ENCODE measurements around the gene MRPL32.

Gene MRPL32

DNA sequence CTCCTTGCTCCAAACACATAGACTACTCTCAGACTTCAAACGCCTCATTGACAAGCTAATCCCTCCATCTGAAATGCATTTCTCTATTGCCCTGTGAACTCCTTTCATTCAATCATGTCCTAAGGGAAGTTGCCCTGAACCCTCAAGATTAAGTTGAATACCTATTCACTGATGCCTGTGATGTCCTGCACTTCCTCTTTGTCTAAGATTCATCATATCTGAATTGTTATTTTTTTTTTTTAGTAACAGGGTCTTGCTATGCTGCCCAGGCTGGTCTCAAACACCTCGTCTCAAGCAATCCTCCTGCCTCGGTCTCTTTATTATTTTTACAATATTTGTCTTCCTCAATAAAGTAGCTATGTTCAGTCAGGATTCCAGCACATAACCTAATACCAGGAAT lies 3.4 kb upstream of the MRPL32 start:
- no peak for DNase-seq

- no peak for DNase-seq
Observed at GRCh38 chr7:42929449-42929848, 2.7 kb upstream of the MRPL32 start.

- DNase-seq = no peak
Observed at GRCh38 chr7:42930889-42931288, 1.3 kb upstream of the MRPL32 start.

DNA sequence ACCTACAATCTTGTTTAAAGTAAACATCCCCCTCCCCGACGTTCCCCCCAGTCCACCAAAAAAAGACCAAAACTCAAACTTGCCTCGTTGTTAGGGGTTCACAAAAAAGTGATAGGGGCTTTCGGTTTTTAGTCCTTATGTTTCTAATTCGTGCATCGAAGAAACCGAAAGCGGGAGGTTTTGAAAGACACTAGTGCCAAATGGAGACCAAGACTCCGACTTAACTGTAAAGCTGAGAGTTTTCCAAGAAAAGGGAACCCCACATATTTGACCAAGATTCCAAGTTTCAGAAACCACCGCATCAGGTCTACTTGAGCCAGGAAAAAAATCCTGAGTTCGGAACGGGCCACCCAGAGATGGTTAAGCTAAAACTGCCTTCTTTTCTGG lies 736 bp upstream of the MRPL32 start:
- DNase-seq = no peak

- no peak for DNase-seq
Observed at GRCh38 chr7:42932811-42933591, 825 bp downstream of the MRPL32 start.

DNA sequence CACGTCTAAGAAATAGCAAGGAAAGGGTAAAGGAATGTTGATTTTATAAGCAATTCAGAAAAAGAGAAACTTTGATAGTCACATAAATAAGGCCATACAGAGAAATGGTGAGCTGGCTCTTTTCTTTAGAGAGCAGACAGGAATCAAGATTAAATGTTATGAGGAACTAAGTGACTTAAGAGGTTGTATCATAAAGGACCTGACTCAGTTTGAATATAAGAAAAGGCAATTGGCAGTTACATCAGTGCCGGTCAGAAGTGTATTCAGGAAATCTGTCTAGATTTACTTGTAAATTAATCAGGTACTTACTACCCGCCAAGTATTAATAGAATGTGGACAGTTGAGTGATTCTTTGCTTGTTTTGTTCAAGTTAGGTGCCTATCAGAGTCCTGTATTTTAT lies 2.1 kb downstream of the MRPL32 start:
- DNase-seq = no peak

GRCh38 chr7:42935861-42936260 lies 3.7 kb downstream of the MRPL32 start:
- no peak for DNase-seq

- no peak for DNase-seq
Observed at GRCh38 chr7:42939457-42940240, 7.5 kb downstream of the MRPL32 start.

GRCh38 chr7:42940985-42941847 lies 9.0 kb downstream of the MRPL32 start:
- DNase-seq = peak; percentile 80

DNA sequence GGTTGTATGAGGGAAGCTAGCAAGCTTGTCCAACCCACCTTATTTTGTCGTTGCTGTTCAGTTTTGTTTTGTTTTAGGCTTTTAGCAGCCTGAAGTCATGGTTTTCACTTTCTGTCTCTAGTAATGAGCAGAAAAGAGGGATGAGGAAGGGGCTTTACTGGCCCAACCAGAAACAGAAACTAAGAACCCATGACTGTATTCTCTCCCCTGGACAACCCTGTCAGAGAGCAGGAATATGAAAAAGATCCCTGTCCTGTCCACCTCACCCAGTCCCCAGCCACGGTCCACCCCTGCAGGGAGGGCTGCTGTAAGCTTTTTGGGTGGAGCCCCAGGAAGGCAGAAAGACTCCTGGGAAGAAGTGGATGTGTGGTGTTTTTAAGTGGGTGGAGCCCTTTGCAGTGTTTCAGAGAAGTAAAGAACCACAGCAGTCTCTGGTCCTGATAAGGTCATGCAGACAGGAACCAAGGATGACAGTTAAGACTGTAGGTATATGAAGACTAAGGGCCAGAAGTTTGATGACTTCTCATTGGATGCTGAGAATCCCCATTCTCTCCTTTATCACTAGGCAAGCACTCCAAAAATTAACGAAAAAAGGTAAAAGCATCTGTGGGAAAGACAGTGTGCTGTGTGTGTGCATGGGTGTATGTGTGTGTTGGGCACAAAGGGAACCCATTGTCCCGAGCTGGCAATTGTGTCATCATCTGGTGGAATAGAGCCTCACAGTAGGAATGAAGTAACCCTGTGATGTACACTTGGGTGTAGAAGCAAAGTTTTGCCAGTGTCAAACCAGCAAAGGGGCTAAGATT lies 13.8 kb downstream of the MRPL32 start:
- no peak for DNase-seq

- DNase-seq = no peak
Observed at GRCh38 chr7:42946627-42946950, 14.4 kb downstream of the MRPL32 start.

DNA sequence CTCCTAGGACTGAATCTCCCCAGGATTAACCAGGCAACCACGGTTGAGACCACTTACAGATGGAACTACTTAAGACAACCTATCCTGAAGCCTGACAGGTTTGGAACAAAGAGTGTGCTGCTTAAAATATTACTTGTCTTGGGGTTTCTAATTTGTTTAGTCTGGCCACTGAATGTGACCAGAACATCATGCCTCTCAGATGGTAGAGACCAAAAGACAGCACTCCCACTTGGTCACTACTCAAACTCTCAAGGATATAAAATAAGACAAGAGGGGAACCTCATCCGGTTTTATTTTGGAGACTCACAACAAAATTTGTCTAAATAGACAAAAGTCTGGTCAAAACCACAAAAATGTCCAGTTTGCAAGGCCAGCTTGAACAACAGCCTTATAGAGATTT lies 15.3 kb downstream of the MRPL32 start:
- DNase-seq = no peak

DNA sequence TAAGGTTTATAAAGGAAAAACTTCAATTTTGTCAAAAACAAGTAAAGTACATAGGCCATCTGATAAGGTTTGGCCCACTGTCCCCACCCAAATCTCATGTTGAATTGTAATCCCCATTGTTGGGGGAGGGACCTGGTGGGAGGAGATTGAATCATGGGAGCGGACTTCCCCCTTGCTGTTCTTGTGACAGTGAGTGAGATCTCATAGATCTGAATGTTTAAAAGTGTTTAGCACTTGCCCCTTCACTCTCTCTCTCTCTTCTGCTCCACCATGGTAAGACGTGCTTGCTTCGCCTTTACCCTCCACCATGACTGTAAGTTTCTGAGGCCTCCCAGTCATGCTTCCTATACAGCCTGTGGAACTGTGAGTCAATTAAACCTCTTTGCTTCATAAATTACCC lies 18.2 kb downstream of the MRPL32 start:
- no peak for DNase-seq

DNA sequence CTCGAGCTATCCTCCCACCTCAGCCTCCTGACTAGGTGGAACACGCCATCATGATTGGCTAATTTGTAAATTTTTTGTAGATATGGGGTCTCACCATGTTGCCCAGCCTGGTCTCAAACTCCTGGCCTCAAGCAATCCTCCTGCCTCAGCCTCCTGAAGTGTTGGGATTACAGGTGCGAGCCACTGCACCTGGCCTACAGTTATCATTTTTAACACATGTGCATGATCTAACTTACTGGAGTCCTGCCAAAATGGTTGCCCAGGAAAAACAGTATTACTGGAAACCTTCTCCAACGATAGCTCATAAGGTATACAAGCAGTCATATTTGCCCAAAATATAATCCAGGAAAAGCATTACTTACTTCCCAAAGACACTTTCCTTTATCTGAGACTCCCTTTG lies 20.2 kb downstream of the MRPL32 start:
- DNase-seq = no peak

DNA sequence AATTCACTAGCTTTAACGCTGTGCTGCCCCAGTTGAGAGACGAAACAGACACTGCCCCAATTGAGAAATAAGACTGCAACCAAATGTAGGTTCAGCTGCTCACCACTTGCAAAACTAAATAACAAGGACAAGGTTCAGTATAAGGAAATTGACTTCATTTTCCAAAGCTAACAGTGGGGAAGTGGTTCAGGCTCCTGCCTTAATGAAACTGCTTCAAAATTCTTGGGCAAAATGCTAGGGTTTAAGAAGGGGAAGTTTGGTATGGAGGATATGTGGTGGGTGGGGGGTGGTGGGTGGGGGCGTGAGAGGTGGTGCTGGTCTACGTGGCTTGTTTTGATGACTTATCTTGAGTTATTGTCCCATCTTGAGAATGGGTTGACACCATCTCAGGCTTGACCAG lies 21.8 kb downstream of the MRPL32 start:
- DNase-seq = no peak

DNA sequence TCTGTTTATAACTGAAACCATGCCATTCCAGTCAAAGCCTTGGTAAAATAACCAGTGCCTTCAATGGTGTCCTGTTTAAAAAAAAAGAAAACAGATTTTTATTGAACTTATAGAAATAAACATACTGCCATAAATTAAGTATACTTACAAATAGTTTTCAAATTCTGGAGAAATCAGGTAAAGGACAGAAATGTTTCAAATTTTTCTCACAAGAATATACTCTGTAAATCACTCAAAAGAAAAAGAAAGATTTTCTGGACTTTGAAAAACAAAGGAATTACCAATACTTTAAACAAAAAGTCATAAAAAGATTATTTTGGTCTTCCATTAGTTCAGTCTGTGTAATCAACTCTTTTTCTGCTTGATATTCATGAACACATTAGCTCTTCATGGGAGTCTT lies 23.9 kb downstream of the MRPL32 start:
- DNase-seq = no peak

DNA sequence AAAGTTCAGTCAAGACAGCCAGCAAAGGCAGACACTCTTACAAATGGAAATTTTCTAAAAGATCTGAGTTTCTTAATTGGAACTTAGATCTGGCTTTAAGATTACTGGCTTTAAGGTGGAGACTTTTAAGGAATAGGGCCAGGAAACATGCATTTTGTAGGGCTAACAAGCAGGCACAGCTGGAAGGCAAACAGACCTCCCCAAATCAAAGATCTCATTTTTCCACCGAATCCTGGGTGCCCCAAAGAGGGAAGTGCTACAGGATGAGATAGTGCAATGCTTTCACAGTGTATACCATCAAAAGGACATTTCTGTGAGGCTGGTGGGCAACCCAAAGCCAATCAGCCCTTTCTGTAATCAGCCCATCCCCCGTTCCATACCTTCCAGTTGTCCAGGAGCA lies 27.4 kb downstream of the MRPL32 start:
- no peak for DNase-seq

GRCh38 chr7:42960762-42961161 lies 28.6 kb downstream of the MRPL32 start:
- no peak for DNase-seq

- DNase-seq = no peak
Observed at GRCh38 chr7:42961170-42961569, 29.0 kb downstream of the MRPL32 start.

DNA sequence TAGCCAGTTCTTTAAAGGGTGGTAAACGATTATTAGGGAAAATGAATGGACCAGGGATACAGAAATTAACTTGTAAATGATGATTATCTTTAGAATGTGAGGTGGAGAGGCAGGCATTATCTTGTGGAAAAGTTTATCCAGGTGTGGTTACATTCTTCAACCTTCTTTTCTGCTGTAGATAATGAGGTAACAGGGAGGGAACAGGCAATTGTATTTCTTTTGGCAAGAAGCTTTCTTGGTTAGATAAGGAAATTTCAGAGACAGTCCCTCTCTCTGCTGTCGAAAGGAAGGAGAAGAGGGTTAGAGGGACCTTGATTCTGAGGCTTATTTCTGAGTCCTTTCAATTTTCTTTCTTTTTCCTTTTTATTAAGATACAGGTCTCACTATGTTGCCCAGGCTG lies 32.1 kb downstream of the MRPL32 start:
- DNase-seq = no peak

DNA sequence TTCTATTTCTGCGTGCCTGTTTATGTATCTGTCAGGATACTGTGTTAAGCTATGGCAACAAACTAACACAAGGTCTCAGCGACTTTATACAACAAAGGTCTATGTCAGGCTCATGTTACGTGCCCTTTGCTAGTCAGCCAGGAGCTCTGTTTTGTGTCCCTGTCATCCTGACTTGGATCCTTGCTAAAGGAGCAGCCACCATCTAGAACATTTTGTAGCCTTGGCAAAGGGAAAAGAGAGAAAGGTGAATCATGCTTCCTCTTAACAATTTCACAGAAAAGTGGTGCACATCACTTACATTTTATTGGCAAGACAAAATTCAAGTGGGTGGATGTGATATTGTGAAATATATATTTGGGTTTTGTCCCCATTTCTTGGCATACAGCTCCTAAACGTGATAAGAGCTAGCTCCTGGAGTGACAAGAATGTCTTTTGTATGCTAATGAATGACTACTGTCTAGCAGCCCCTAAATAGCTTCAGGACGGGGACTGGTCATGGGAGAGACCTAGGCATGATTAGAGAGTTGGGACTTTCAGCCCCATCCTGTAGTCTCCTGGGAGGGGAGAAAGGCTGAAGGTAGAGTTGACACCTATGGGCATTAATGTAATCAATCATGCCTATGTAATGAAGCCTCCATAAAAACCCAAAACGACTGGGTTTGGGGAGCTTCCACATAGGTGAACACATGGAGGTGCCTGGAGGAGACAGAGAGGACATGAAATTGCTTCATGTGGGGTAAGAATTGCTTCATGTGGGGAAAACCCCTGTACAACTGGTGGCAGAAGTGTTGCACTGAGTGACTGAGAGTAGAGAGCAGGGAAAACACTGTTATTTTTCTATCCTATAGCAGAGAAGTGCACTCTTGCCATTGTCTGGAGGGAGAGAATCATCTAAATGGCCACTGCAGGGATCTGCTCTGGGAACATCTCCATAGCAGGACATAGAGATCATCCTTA lies 33.0 kb downstream of the MRPL32 start:
- DNase-seq = no peak

- no peak for DNase-seq
Observed at GRCh38 chr7:42967391-42967790, 35.2 kb downstream of the MRPL32 start.

All from activated CD4-positive, alpha-beta T cell treated with anti-CD3 and anti-CD28 coated beads, Interleukin-2, amount 50 U/mL, for 1 hour (primary cell).